Non-pigmented ciliary epithelial cell (primary cell): ENCODE data around the gene PAQR4.

ENCODE experiments used
- DNase-seq: peaks from one replicate; pipeline ENCODE4 v3.0.0-alpha.2; 2010; ENCODE audit warnings: low read depth

Gene PAQR4

GRCh38 chr16:2981177-2981898 is 12.2 kb downstream of the PAQR4 start:
- DNase-seq = no peak

GRCh38 chr16:2981899-2982250 is 12.7 kb downstream of the PAQR4 start:
- no peak for DNase-seq

GRCh38 chr16:2982402-2982801 is 13.3 kb downstream of the PAQR4 start:
- no peak for DNase-seq

- no peak for DNase-seq
These were observed 14.6 kb downstream of the PAQR4 start for GRCh38 chr16:2983706-2984136.

GRCh38 chr16:2985462-2985861 is 16.3 kb downstream of the PAQR4 start:
- no peak for DNase-seq

GRCh38 chr16:2985893-2986355 is 16.8 kb downstream of the PAQR4 start:
- DNase-seq = no peak

GRCh38 chr16:2986623-2987188 is 17.6 kb downstream of the PAQR4 start:
- no peak for DNase-seq

GRCh38 chr16:2987286-2987685 is 18.1 kb downstream of the PAQR4 start:
- DNase-seq = no peak

GRCh38 chr16:2987833-2988232 is 18.7 kb downstream of the PAQR4 start:
- no peak for DNase-seq

- DNase-seq = no peak
These were observed 19.5 kb downstream of the PAQR4 start for GRCh38 chr16:2988590-2989099.

GRCh38 chr16:2990891-2991290 is 21.7 kb downstream of the PAQR4 start:
- no peak for DNase-seq

GRCh38 chr16:2991566-2992261 is 22.6 kb downstream of the PAQR4 start:
- DNase-seq = no peak

- DNase-seq = no peak
These were observed 23.4 kb downstream of the PAQR4 start for GRCh38 chr16:2992383-2993081.

GRCh38 chr16:2996298-2996697 is 27.1 kb downstream of the PAQR4 start:
- no peak for DNase-seq

GRCh38 chr16:2999929-3000328 is 30.8 kb downstream of the PAQR4 start:
- no peak for DNase-seq

- DNase-seq = no peak
These were observed 31.4 kb downstream of the PAQR4 start for GRCh38 chr16:3000540-3000939.

GRCh38 chr16:3001316-3001715 is 32.2 kb downstream of the PAQR4 start:
- DNase-seq = no peak

- peak; percentile 87 for DNase-seq
These were observed 34.6 kb downstream of the PAQR4 start for GRCh38 chr16:3003582-3004270.

- no peak for DNase-seq
These were observed 35.2 kb downstream of the PAQR4 start for GRCh38 chr16:3004319-3004718.

- no peak for DNase-seq
These were observed 35.7 kb downstream of the PAQR4 start for GRCh38 chr16:3004781-3005284.

GRCh38 chr16:3007059-3007956 is 38.2 kb downstream of the PAQR4 start:
- DNase-seq = no peak
